Right forelimb (tissue), 1 donor: Measurements from ENCODE around the gene C14orf119.
"Not testable (repeated sequence)": the region's sequence is repeated elsewhere in the genome, so short reads cannot be mapped to it uniquely, and the experiment has no call there.

ENCODE experiments used
- DNase-seq: peaks from one replicate; pipeline ENCODE4 v3.0.0-alpha.2; 2018

C14orf119 gene

GRCh38 chr14:23091294-23092225, 3.7 kb upstream of the C14orf119 start:
- no peak for DNase-seq

- DNase-seq: no peak
Measured at GRCh38 chr14:23093104-23093503, 2.2 kb upstream of the C14orf119 start.

GRCh38 chr14:23093526-23093925, 1.8 kb upstream of the C14orf119 start:
- DNase-seq: no peak

GRCh38 chr14:23093991-23094665, 1.2 kb upstream of the C14orf119 start:
- no peak for DNase-seq

GRCh38 chr14:23094666-23095195, 574 bp upstream of the C14orf119 start, which contains the start of gene ACIN1:
Gene ACIN1 (minus strand): TSS chr14:23095136. CDS start chr14:23095112, 24 bp downstream.
- no peak for DNase-seq

- DNase-seq: no peak
Measured at GRCh38 chr14:23097786-23098185, 2.5 kb downstream of the C14orf119 start.

DNA sequence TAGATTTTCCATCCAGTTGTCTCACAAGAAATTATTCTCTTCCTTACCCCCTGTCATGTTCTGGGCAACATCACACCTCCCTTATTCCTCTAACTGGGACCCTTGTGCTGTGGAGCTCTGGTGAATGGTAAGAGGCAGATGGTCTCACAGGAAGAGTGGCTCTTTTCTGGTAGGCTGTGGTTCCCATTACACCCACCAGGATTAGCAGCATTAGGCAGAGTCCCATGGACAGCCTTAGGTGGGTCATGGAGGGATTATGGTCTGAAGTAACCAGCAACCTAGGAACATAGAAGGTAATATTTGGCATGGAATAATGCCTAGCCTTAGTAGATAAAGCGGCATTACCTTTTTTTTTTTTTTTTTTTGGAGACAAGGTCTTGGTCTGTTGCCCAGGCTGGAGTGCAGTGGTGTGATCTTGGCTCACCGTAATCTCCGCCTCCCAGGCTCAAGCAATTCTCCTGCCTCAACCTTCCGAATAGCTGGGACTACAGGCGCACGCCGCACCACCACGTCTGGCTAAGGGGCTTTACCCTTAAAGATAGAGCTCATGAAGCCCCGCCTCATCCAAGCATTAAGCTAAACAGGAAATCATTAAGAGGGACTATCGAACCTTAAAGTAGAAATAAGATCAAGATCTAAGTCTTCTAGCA, 4.0 kb downstream of the C14orf119 start:
- no peak for DNase-seq

DNA sequence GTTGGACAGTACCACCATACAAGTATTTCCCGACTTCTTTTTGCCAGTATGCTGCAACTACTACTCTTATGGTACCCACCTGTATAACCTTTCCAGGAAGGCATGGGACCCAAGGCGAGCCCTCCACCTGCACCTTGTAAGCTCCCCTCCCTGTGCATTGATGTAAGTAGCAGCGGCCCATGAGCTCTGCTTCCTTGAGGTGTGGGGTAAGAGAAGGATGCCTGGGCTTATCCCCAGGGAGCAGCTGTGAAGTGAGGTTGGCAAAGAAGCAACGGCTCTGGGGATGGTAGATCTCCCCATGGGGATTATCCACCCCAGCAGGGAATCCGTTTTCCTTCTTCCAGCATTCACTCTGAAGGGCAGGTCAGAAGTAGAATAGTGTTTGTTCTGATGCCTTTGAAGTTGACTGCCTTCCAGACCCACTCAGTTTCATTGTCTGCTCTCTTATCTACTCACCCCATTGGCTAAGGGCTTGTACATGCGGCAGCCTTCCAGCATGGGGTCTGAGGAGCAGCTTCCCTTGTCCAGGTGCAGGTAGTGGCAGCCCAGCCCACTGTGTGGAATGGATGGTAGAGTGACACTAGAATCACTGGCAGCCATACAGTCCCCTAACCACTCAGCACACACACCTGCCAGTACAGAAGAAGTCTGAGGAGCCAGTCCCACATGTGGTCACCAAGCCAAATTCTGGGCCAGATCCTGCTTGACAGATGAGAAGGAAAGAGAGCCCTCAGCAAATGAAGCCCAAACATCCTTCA, 6.1 kb downstream of the C14orf119 start:
- no peak for DNase-seq

DNA sequence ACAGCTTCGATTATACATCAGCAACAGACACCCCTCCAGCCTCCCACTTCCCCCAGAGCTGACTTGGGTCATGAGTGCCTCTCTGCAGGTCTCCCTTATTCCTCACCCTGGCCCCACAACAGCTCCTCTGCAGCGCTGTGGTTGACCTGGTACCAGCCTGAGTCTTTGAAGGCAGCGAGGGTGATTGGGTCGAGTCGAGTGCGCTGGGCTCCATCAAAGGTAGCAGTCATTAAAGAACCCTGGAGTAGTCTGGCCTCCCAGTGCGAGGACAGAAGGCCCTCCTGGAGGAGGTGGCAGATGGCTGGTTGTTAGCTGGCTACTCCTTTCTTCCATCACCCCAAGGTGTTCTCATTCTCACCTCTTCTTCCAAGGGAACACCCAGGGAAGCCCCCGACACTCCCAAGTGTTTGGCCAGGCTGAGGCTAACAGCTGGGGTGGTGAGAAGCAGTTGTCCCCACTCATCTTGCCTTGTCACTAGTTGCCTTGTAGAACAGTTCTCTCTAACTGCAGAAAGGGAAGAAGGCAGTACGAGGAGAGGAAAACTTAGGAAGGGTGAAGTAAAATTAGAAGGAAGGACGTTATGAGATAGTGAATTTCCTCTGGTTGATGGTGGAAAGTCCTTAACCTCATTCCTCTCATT, 6.8 kb downstream of the C14orf119 start:
- DNase-seq: no peak

DNA sequence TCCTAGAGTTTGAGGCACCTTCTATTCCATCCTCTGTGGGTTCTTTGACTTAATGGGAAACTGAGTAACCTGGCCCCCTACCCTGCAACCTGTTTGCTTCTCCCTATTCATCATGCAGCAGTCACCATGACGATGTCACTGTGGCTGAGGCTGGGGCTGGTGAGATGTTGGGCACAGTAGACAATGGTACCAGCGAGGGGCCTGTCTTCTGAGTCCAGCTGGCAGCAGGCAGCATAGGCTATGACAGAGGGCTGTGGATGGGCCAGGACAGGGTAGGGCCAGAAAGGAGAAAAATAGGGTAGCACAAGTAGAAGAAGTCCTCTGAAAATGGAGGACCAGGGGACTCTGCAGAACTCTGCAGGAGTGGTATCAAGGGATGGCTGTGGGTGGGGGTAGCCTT, 7.5 kb downstream of the C14orf119 start:
- DNase-seq: no peak

DNA sequence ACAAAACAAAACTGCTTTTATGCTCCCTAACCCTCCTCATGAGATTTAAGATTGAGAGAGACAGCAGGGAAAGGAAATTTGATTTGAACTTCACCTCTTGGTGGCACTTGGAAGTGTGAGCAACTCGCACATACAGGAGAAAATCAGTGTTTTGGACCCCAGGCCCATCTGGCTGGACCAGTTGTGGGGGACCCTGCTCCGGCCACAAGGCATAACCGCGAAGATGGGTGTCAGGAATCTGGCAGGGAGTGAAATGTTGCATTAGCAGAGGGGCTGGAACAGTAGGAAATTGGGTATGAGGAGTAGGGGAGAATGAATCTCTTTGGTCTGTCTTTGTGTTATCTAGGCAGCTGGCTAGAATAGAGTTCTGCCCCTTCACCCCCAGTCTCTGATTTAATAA, 8.3 kb downstream of the C14orf119 start:
- DNase-seq: no peak

- DNase-seq: no peak
Measured at GRCh38 chr14:23104070-23104590, 8.8 kb downstream of the C14orf119 start.

DNA sequence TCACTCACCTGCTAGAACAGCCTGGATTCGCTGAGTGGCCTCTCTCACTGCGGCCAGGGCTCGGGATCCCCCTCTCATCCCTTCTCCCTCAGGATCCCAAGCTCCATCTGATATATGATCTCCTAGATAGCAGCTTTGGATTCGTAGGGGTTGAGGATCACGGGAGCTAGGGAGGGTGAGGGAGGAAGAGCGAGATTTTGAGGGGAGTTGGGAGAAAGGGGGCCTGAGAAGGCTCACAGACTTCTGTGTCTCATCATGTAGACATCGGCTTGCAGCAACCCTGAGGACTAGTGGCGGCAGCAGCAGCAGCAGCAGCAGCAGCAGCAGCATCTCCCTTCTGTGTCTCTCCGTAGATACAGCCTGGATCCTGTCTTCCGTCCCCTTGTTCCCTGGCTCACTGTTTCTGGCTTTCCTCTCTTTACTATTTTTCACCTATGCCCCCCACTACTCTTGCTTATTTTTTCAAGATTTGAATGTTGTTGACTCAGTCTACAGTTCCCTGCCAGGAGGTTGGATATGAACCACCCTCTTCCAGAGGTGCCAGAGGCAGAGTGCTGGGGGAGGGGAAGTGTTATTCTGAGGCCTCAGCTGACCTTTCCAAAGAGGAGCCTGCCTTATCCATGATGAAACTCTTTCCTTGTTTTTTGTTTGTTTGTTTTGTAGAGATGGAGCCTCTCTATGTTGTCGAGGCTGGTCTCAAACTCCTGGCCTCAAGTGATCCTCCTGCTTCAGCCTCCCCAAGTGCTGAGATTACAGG, 9.5 kb downstream of the C14orf119 start, which contains the start of gene CIROP:
TSS of gene CIROP (minus strand) at position 399 of the 757 bp plus-strand sequence. CDS start at position 330, 69 bp downstream.
- DNase-seq: no peak

GRCh38 chr14:23105348-23105824, 10.1 kb downstream of the C14orf119 start:
- DNase-seq: no peak

GRCh38 chr14:23106747-23107045, 11.4 kb downstream of the C14orf119 start:
- no peak for DNase-seq

DNA sequence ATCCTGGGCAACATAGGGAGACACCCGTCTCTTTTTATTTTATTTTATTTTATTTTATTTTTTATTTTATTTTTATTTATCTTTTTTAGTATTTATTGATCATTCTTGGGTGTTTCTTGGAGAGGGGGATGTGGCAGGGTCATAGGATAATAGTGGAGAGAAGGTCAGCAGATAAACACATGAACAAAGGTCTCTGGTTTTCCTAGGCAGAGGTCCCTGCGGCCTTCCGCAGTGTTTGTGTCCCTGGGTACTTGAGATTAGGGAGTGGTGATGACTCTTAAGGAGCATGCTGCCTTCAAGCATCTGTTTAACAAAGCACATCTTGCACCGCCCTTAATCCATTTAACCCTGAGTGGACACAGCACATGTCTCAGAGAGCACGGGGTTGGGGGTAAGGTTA, 12.3 kb downstream of the C14orf119 start:
- DNase-seq: not testable (repeated sequence)

DNA sequence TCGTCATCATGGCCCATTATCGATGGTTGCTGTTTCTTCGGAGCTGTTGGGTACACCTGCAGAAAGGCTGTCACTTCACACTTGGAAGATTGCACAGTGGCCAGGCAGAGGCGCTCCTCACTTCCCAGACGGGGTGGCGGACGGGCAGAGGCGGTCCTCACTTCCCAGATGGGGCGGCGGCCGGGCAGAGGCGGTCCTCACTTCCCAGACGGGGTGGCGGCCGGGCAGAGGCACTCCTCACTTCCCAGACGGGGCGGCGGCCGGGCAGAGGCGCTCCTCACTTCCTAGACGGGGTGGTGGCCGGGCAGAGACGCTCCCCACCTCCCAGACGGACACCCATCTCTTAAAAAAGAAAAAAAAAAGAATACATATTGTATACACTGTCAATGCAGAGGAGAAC, 12.9 kb downstream of the C14orf119 start:
- not testable (repeated sequence) for DNase-seq

GRCh38 chr14:23109769-23110168, 14.5 kb downstream of the C14orf119 start:
- no peak for DNase-seq

GRCh38 chr14:23110579-23111365, 15.5 kb downstream of the C14orf119 start:
- no peak for DNase-seq
